Measurements from ENCODE around the gene DLEC1. TPM values are rescaled to one million over a fixed set of nuclear protein-coding genes. Genes with fewer than 3 reads are reported as not detected.
A peak's percentile ranks its signal among the peaks of the same experiment; 100 is the strongest.
"Not testable (repeated sequence)": the region's sequence is repeated elsewhere in the genome, so short reads cannot be mapped to it uniquely, and the experiment has no call there.

DLEC1 gene
- total and polyA plus RNA-seq, 9 donors: 0.17 to 0.87 (median 0.32) TPM

GRCh38 chr3:38131621-38132369 is 92.8 kb downstream of the DLEC1 start:
- H3K4me1 ChIP-seq (ENCODE audit: control insufficient read depth, insufficient read depth, low read length): peaks cover 16% of the 10 kb centered on the region
- H3K4me3 ChIP-seq (ENCODE audit: low read length): no peak overlapping the region
- H3K27me3 ChIP-seq (ENCODE audit: control insufficient read depth, insufficient read depth, low read length): no peaks in the 10 kb centered on the region
- WGBS (ENCODE audit: insufficient coverage): 10% methylated on average over 2 of the region's 6 CpGs
- H3K27ac ChIP-seq (ENCODE audit: low read length): no peak overlapping the region
- peaks cover 77% of the 10 kb centered on the region for H3K36me3 ChIP-seq (ENCODE audit: control insufficient read depth, insufficient read depth, low read length)
- no peak for DNase-seq
- no peaks in the 10 kb centered on the region for H3K9me3 ChIP-seq (replicated peaks; ENCODE audit: control insufficient read depth, low read depth, low read length)

GRCh38 chr3:38133209-38133556 is 94.2 kb downstream of the DLEC1 start:
- Histone ChIP-seq H3K36me3 (ENCODE audit: control insufficient read depth, insufficient read depth, low read length) (peaks cover 63% of the 10 kb centered on the region), H3K27ac (ENCODE audit: low read length) (no peak overlapping the region), H3K27me3 (ENCODE audit: control insufficient read depth, insufficient read depth, low read length) (no peaks in the 10 kb centered on the region), H3K4me1 (ENCODE audit: control insufficient read depth, insufficient read depth, low read length) (peaks cover 23% of the 10 kb centered on the region), H3K4me3 (ENCODE audit: low read length) (no peak overlapping the region), H3K9me3 (replicated peaks; ENCODE audit: control insufficient read depth, low read depth, low read length) (no peaks in the 10 kb centered on the region)
- whole genome bisulfite sequencing (ENCODE audit: insufficient coverage): 100% methylated on average over 3 of the region's 3 CpGs
- DNase-seq: no peak

GRCh38 chr3:38133557-38134405 is 94.8 kb downstream of the DLEC1 start:
- no peak overlapping the region for H3K4me3 ChIP-seq (ENCODE audit: low read length)
- WGBS (ENCODE audit: insufficient coverage): 93% methylated on average over 8 of the region's 10 CpGs
- DNase-seq: no peak
- H3K27ac ChIP-seq (ENCODE audit: low read length): no peak overlapping the region
- no peaks in the 10 kb centered on the region for H3K9me3 ChIP-seq (replicated peaks; ENCODE audit: control insufficient read depth, low read depth, low read length)
- H3K27me3 ChIP-seq (ENCODE audit: control insufficient read depth, insufficient read depth, low read length): no peaks in the 10 kb centered on the region
- peaks cover 58% of the 10 kb centered on the region for H3K36me3 ChIP-seq (ENCODE audit: control insufficient read depth, insufficient read depth, low read length)
- peaks cover 24% of the 10 kb centered on the region for H3K4me1 ChIP-seq (ENCODE audit: control insufficient read depth, insufficient read depth, low read length)

GRCh38 chr3:38134517-38135143 is 95.6 kb downstream of the DLEC1 start:
- peaks cover 31% of the 10 kb centered on the region for H3K4me1 ChIP-seq (ENCODE audit: control insufficient read depth, insufficient read depth, low read length)
- WGBS (ENCODE audit: insufficient coverage): 94% methylated on average over 5 of the region's 10 CpGs
- not testable (repeated sequence) for H3K9me3 ChIP-seq (replicated peaks; ENCODE audit: control insufficient read depth, low read depth, low read length); DNase-seq; H3K27me3 ChIP-seq (ENCODE audit: control insufficient read depth, insufficient read depth, low read length); H3K4me3 ChIP-seq (ENCODE audit: low read length); H3K27ac ChIP-seq (ENCODE audit: low read length)
- H3K36me3 ChIP-seq (ENCODE audit: control insufficient read depth, insufficient read depth, low read length): peaks cover 50% of the 10 kb centered on the region

GRCh38 chr3:38135621-38136277 is 96.7 kb downstream of the DLEC1 start:
- H3K27ac ChIP-seq (ENCODE audit: low read length): peak overlapping the region; percentile 82
- peaks cover 49% of the 10 kb centered on the region for H3K36me3 ChIP-seq (ENCODE audit: control insufficient read depth, insufficient read depth, low read length)
- 33% methylated on average over 5 of the region's 10 CpGs for WGBS (ENCODE audit: insufficient coverage)
- H3K4me1 ChIP-seq (ENCODE audit: control insufficient read depth, insufficient read depth, low read length): peaks cover 36% of the 10 kb centered on the region
- H3K27me3 ChIP-seq (ENCODE audit: control insufficient read depth, insufficient read depth, low read length); H3K9me3 ChIP-seq (replicated peaks; ENCODE audit: control insufficient read depth, low read depth, low read length); DNase-seq: not testable (repeated sequence)
- H3K4me3 ChIP-seq (ENCODE audit: low read length): peak overlapping the region; percentile 64

GRCh38 chr3:38136393-38136776 is 97.4 kb downstream of the DLEC1 start:
- peak overlapping the region; percentile 64 for H3K4me3 ChIP-seq (ENCODE audit: low read length)
- peaks cover 31% of the 10 kb centered on the region for H3K4me1 ChIP-seq (ENCODE audit: control insufficient read depth, insufficient read depth, low read length)
- 0% methylated on average over 18 of the region's 20 CpGs for WGBS (ENCODE audit: insufficient coverage)
- H3K9me3 ChIP-seq (replicated peaks; ENCODE audit: control insufficient read depth, low read depth, low read length): no peaks in the 10 kb centered on the region
- no peaks in the 10 kb centered on the region for H3K27me3 ChIP-seq (ENCODE audit: control insufficient read depth, insufficient read depth, low read length)
- peak; percentile 48 for DNase-seq
- H3K27ac ChIP-seq (ENCODE audit: low read length): peak overlapping the region; percentile 82
- peaks cover 49% of the 10 kb centered on the region for H3K36me3 ChIP-seq (ENCODE audit: control insufficient read depth, insufficient read depth, low read length)

GRCh38 chr3:38136777-38137614 is 98.0 kb downstream of the DLEC1 start, which contains the start of gene ACAA1:
TSS of gene ACAA1 (minus strand) at chr3:38137127. CDS start at chr3:38137035, 92 bp downstream.
- under 1% methylated on average over 54 of the region's 66 CpGs for WGBS (ENCODE audit: insufficient coverage)
- DNase-seq: peak; percentile 100
- peak within 1 kb of the TSS; percentile 99 for H3K27ac ChIP-seq (ENCODE audit: low read length)
- H3K9me3 ChIP-seq (replicated peaks; ENCODE audit: control insufficient read depth, low read depth, low read length): no peaks in the 10 kb centered on the region
- H3K36me3 ChIP-seq (ENCODE audit: control insufficient read depth, insufficient read depth, low read length): peaks cover 49% of the 10 kb centered on the region
- peak within 1 kb of the TSS; percentile 91 for H3K4me3 ChIP-seq (ENCODE audit: low read length)
- peaks cover 31% of the 10 kb centered on the region for H3K4me1 ChIP-seq (ENCODE audit: control insufficient read depth, insufficient read depth, low read length)
- H3K27me3 ChIP-seq (ENCODE audit: control insufficient read depth, insufficient read depth, low read length): no peaks in the 10 kb centered on the region

GRCh38 chr3:38137615-38138348 is 98.8 kb downstream of the DLEC1 start:
- peaks cover 31% of the 10 kb centered on the region for H3K4me1 ChIP-seq (ENCODE audit: control insufficient read depth, insufficient read depth, low read length)
- peak overlapping the region; percentile 99 for H3K27ac ChIP-seq (ENCODE audit: low read length)
- WGBS (ENCODE audit: insufficient coverage): 12% methylated on average over 11 of the region's 22 CpGs
- H3K9me3 ChIP-seq (replicated peaks; ENCODE audit: control insufficient read depth, low read depth, low read length): no peaks in the 10 kb centered on the region
- peaks cover 47% of the 10 kb centered on the region for H3K36me3 ChIP-seq (ENCODE audit: control insufficient read depth, insufficient read depth, low read length)
- peak overlapping the region; percentile 91 for H3K4me3 ChIP-seq (ENCODE audit: low read length)
- H3K27me3 ChIP-seq (ENCODE audit: control insufficient read depth, insufficient read depth, low read length): no peaks in the 10 kb centered on the region
- peak; percentile 96 for DNase-seq
